HG02943 (cell line): ENCODE data around the gene RAI1.

Source experiments
- ATAC-seq: cut with Tn5 transposase; IDR thresholded peaks from one replicate; pipeline ENCODE4 v1.9.1; 2021; ENCODE audit warnings: mild to moderate bottlenecking, low read depth, moderate library complexity; ENCODE audit not compliant: unreplicated experiment

RAI1 gene

DNA sequence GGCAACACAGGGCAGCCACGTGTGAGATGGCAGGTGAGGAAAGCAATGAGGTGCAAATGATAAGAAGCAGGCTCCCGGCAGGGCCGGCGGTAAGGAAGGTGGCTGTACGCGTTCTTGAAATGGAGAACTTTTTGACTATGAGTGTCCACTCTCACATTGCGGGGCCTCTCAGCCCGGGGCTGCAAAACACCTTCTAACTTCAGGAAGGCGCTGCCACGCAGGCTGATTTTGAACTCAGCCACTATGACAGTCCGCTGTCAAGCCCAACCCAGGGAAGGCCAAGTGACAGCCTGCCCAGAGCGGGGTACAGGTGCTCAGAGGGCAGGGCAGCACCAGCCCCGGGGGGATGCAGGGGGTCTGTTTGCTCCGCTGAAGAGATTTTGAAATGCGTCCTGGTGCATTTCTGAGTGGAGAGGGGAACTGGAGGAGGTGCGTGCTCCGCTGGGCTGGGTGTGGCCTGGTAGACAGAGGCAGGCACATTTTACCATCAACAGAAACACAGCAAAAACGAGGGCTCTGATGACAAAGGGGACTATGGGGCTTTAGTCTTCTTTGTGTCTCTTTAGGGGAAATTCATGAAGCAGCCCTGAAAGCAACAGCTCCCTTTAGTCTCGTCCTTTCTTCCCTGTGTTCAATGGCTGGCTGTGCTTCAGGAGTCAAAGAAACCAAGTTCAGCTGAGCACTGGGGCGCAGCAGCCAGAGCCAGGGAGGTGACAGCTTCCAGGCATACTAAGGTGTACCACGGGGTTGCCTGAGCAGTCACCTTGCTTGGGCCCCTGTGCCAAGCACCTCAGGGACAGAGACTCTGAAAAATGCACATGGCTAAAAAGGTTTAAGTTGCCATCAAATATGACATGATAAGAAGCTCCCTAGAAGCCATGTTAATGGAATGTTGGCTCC is 170.1 kb downstream of the RAI1 start:
- ATAC-seq: no peak

DNA sequence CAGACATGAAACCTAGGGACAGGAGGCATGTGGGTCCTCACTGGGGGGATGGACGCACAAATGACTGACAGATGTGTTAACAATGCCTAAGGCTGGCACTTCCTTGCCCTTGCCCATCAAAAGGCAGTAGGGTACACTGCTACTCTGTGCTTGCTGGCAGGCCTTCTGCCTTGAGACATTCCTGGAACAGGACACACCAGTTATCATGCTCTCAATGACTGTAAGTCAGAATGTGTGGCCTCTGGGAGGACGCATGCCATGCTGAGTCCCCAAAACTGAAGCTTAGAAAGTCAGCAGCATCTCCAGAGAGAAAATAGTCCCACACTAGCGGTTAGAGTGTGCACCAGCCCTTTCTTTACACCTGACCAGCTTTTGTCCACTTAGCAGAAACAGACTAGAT is 171.7 kb downstream of the RAI1 start:
- ATAC-seq: no peak

DNA sequence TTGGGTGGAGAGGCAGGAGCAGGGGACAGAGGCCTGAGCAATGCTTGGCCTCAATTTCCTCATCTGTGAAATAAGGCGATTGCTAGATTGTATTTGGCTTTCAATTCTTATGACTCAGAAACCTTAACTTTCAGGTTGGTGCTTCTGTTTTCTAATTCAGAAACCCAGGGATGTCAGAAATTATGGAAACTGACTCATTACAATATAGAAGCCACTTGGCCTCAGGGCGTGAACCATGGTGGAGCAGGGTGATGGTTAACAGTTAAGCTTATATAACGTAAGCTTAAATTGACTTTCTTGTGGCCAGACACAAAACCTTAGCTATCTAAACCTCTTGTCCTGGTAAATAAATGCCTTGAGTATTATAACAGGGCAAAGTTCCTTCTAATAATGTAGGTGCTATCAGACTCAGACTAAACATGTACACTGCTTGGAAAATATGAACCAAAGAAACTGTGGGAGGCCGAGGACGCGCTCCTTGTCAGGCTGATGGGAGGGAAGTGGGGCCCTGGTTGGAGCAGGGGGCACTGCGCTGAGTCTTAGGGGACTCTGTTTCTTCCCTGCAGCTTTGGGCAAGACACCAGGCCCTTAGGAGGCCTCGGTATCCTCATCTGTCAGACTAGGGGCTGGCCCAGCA is 172.7 kb downstream of the RAI1 start:
- ATAC-seq: no peak

DNA sequence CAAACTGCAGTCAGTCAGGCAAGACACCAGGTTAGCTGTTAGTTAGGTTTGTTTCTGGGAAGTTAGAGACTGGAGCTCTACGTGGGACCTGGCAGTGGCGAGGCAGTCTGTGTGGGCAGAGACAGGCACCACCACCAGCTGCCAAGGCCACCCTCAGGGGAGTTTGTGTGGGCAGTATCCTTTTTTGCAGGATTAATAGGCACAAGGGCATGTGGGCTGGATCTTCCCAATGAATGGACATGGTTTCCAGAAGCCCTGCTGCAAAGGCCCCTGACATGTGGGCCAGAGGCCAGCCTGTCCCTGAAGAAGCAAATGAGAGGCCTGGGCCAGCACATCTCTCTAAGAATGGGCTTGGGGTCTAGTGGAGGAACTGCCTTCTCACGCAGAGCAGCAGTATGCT is 174.7 kb downstream of the RAI1 start:
- ATAC-seq: no peak

DNA sequence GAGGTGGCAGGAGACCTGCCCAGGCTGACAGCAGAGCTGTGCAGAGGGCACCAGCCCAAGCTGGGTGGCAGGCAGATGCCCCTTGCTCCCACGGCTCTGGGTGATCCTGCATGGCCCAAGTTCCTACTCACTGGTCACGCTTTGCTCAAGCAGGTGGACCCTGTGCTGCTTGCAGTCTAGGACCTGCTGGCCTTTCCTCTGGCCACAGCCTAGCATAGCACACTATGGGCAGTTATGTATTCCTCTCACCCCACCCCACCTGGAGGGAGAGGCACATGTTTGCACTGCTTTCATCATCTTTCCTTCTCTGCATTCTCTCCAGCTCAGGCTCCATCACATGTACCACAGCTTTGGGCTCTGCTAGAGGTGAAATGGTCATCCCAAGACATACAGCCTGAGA is 175.1 kb downstream of the RAI1 start:
- ATAC-seq: no peak

DNA sequence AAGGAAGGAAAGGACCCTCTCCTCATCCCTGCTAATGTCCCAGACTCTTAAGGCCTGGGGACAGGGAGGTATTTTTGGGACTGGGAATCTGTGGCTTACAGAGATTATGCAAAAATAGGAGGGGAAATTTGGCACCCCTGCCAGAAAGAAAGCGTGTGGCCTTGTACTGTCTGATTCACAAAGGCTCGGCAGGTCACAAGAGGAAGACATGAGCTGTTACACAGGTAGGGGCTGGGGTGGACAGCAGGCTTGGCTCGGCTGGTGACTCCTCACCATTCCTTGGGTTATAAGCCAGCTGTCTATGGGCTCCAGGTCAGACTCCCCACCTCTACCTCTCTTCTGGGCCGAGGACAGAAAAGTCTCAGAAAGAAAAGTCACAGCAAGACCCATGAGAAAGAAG is 176.2 kb downstream of the RAI1 start:
- no peak for ATAC-seq

DNA sequence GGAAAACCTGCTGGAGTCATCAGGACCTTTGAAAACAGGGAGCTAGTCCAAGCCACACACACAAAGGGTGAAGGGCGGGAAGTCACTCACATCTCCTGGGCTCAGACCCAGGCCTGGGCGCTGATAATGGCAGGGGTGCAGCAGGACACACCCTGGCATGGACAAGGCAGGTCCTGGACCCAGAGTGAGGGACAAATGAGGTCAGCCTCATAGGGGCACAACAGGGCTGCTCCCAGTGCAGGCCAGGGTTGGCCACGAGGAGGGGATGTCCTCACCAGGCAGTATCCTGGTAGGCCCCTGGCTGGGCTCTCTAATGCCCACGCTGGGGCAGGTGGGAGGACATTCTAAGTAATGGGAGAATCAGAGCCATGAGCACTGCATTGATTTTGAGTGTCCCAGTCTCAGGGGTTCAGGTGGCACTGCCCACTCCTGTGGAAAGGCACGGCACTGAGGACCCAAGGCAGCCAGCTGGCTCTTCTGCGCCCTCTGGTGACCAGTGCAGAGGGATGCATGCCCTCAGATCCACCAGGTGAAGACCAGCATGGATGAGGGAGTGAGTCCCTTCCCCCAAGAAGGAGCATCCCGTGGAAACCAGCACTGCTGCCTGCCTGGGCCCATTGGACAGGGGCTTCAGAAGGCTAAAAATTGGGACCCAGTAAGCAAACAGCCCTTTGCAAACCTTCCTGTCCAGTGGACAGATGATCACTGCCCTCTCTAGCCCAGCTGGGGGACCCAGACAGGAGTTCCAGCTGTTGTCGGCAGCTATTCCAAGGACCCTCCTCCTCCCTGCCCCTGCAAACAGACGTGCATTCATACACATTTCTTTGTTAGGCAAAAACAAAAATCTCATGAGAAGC is 178.9 kb downstream of the RAI1 start:
- ATAC-seq: no peak

DNA sequence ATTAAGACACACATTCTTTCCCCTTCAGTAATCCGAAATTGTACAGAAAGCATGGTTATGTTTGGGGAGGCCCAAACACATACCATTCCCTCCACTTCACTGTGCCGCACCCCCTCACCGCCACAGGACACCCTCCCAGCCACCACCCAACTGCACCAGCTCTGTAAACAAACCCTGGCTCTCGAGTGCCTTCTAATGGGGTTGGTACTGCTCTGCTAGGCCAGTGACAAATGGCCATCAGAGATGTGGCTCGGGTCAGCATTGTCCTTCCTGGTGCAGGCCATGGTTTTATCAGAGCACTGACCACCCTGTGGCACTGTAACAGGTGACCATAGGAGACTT is 179.5 kb downstream of the RAI1 start:
- ATAC-seq: no peak
